ENCODE measurements around the gene HPCAL1. TPM values are rescaled to one million over a fixed set of nuclear protein-coding genes. Genes with fewer than 3 reads are reported as not detected.

HPCAL1 gene
- polyA plus RNA-seq, 1 donor = 48.5 TPM

DNA sequence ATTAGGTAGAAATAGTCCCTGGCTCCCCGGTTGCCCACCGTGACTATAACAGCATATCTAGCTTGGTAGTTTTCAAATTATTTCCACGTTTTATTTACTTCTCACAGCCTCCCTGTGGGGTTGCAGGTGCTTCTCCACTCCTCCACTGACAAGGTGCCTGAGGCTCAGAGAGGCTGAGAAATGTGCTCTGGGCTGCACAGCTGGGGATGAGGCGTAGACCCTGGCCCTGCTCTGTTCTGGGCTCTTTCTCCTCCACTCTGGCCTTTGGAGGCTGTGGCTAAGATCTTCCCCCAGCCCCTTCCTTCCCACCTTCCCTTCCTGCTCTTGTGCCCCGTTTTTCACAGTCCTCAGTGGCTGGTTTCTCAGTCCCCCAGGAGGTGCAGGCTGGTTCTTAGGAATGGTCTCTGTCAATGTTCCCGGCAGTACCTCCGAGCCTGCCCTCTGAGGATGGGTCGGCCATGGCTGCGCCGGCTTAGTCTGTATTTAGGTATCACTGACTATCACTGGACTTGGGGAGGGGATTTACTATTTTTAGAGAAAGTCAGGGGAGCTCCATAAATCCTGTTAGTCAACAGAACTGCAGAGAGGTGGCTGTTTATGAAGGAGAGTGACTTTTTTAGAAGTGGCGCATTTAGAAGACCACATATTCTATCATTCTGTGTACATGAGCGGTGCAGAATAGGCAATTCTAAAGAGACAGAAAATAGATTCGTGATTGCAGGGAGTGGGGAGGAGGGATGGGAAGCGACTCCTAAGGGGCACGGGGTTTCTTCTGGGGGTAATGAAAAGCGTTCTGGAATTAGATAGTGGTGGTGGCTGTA is 35.0 kb downstream of the HPCAL1 start:
- DNase-seq (ENCODE audit: low read depth) = no peak

DNA sequence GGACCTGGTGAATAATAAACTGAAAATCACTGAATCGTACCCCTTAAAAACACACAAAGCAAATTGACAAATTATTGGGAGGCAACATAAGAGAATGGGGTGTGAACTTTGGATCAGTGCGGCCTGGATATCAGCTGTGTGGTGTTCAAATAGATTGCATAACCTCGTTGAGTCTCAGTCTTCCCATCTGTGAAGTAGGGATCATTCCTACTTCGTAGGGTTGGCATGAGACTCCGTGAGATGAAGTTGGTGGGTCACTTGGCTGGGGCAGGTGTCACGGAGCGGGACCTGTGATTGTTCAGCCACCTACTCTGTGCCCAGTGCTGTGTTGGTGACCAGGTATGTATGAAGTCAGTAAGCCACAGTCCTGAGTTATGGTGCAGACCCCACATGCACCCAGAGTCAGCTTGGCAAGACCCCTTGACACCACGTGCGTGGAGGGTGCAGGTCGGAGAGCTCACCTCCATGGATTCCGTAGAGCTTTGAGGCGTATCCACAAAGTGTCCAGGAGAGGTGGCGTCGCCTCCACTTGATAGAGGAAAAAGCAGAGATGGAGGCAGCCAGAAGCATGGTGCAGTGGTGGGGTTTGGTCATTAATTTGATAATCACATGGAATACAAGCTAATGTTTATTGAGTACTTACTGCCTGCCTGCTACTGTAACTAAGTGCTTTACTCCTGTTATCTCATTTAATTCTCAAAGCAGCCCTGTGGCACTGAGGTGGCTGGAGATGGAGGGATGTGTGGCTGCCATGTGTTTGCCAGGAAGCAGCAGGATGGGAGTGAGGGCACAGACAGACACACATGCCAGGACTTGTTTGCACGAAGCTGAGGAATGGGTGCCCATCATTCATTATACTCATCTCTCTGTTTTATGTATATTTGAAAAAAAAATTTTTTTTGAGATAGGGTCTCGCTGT is 35.8 kb downstream of the HPCAL1 start:
- DNase-seq (ENCODE audit: low read depth) = no peak

DNA sequence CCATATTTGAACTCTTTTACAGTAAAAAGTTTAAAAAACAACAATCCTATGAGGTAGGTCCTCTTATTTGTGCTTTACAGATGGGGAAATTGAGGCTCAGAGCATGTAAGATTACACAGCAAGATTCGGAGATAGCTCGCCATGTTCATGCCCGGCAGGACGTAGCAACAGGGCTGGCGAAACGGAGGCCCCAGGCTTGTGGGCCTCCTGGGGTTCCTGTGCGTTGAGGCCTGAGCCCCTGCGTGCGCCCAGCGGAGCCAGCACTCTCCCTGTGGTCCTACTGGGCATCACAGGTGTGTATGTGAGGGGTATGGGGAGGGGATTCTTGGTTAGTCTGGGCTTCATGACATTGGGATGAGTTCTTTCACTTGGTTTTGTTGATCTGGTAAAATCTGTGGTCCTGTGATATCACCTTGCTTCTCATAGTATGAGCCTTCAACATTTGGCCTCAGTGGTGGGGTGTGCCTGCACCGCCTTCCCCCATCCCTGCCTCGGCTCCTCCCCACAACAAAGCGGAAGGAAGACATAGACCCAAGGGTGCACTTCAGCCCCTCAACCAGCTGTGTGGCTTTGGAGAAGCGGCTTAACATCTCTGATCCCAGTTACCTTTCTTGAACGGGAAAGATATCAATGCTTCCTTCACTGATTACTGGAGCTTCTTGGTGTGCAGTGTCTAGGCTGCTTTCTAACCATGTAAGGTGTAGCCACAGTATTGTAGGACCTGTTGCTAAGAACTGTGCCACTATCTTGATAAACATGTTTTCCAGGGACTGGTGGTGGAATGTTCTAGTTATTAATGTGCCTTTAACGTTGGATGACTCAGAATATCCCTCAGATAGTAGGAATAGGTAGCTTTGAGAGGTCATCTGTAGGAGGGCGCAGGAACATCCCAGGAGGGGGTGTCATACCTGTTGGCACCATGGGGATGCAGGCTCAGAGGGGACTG is 37.2 kb downstream of the HPCAL1 start:
- no peak for DNase-seq (ENCODE audit: low read depth)

DNA sequence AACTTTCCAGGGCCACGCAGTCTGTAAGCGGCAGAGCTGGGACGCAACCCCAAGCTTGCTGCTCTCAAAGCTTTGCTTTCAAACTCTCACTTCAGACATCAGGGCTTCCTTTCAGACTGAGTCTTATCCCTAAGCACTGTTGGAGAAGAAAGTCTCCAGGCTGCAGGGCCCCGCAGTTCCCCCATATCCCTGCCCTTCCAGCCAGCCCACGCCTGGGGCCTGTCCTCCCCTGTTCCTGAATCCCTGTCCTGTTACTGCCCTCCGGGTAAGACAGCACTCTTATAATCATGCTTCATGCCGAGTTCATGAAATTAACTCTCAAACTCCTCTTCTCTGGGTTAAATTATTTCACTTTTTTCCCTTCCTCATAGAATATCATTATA is 37.9 kb downstream of the HPCAL1 start:
- no peak for DNase-seq (ENCODE audit: low read depth)

DNA sequence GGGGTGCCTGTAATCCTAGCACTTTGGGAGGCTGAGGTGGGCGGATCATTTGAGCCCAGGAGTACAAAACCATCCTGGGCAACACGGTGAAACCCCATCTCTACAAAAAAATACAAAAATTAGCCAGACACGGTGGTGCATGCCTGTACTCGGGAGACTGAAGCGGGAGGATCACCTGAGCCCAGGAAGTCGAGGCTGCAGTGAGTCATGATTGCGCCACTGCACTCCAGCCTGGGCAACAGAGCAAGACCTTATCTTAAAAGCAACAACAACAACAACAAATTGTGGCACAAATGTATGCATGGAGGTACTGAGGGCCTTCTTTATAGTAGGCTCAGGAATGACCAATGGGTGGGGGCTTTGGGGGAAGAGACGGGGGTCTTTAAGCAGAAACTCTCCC is 38.5 kb downstream of the HPCAL1 start:
- no peak for DNase-seq (ENCODE audit: low read depth)

DNA sequence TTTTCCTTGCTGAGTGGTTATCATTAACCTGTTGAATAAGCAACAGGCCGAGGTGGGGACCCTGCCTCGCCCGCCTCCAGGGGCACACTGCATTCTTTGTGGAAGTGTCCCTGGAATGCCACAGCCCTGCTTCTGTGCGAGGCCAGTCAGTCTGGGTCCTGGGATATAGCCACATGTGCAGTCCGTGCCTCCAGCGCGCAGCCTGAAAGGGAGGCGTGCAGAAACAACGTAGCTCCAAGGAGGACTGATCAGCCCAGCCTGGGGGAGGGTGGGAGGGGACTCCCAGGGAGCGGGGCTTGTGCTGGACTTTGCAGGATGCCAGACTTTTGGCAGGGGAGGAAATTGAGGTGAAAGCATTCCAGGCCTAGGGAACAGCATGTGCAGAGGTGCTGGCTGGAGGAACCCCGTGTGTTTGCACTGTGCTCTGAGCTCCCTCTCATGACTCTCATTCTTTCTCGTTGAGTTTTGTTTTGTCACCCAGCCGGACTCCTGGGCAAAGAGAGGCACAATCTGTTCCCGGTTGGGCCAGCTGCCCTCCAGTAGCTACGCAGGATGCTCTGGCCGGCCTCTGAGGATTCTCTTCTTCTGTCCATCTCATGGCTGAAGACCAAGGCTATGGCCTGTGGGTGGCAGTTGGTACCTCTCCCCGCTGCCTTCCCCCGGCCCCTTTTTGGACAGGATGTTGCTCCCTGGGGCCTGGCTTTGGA is 39.7 kb downstream of the HPCAL1 start:
- no peak for DNase-seq (ENCODE audit: low read depth)

DNA sequence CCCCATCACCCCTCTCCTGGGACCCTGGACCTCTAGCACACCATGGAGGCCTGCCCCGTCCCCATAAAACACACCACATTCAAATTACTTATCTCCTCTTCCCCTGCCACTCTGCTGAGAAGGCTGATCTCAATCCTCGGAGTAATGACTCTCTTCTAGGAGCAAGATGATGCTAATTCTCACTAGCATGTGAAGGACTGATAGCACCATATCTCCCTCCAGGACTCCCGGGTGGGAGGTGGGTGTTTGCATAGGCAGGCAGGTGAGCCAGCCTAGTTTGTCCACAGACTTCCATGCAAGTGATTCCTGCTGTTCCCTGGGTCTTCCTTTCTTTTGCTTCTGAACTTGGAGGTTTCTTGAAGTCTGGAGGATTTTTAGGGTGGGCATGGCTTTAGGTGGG is 40.5 kb downstream of the HPCAL1 start:
- DNase-seq (ENCODE audit: low read depth) = no peak

DNA sequence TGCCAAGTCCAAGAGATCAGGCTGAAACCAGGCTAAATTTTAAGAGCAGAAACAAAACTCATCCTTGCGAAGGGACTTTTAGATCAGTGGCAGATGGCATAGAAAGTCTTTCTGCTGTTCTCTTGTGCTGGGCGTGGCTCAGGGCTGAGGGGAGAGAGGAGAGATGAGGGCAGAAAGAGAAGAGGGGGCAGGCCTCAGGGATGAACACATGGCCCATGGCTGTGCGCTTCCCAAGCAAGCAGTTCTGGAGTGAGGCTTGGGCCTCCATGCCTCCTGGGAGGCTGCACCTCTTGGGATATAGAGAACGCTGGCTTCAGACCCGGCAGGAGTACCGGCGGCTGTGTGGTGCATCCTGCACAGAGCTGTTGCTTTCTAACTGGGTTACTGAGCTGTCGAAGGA is 41.0 kb downstream of the HPCAL1 start:
- no peak for DNase-seq (ENCODE audit: low read depth)

DNA sequence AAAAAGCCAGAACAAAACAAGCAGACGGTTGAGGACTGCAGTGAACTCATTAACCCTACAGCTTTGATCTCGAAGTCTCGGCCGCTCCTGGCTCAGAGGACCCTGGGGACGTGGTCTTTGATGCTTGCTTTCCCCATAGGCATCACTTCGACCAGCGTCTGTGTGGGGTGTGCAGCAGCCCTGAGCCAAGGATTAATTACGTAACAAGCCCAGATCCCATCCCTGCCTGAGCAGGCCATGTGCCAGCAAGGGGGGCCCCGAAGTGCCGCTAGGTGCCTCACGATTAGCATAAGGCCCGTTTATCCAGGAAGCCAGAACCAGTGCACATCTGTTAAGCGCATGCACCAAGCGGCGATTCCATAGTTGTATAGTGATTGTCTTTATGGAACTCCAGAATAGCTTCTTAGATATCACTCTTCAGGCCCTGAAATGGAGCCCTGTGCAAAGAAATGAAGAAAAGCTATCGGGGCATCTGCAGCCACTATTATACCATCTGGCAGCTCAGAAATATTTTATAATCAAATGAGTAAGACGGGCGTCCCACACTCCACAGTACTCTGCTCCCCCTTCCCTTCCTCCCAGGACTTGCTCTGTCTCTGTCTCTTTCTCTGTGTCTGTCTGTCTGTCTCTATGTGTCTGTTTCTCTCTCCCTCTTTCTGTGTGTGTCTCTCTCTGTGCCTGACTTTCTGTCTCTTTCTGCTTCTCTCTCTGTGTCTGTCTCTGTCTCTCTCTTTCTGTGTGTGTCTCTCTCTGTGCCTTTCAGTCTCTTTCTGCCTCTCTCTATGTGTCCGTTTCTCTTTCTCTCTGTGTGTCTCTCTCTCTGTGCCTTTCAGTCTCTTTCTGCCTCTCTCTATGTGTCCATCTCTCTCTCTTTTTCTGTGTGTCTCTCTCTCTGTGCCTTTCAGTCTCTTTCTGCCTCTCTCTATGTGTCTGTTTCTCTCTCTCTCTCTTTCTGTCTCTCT is 41.7 kb downstream of the HPCAL1 start:
- no peak for DNase-seq (ENCODE audit: low read depth)

DNA sequence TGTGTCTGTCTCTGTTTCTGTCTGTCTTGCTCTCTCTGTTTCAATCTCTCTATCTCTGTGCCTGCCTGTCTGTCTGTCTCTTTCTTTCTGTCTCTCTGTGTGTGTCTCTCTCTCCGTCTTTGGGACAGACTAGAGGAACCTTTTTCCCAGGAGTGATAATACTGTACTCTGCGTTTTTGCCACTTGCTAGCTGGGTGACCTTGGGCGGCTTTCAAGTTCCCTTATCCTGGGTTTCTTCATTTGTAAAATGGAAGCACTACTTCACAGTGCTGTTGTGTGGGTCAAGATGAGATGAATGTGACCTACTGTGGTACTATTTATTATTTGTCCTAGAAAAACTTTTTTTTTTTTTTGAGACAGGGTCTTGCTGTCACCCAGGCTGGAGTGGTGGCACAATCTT is 42.4 kb downstream of the HPCAL1 start:
- DNase-seq (ENCODE audit: low read depth) = no peak

DNA sequence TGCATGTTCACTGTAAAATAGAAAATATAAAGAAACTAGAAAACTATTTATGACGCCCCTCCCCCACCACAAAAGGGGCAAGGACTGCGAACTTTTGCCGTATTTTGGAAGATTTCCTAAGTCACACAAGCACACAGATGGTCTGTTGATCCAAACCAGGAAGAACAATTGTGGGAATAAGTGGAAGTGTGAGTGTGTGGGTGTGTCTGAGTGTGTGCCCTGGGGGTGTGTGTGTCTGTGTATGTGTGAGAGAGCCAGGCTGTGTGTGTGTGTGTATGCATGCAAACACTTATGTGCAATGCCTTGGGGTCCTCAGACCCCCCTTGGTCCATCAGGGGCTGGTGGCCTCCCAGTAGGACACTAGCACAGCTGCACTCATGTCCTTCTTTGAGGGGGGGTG is 43.1 kb downstream of the HPCAL1 start:
- DNase-seq (ENCODE audit: low read depth) = no peak

DNA sequence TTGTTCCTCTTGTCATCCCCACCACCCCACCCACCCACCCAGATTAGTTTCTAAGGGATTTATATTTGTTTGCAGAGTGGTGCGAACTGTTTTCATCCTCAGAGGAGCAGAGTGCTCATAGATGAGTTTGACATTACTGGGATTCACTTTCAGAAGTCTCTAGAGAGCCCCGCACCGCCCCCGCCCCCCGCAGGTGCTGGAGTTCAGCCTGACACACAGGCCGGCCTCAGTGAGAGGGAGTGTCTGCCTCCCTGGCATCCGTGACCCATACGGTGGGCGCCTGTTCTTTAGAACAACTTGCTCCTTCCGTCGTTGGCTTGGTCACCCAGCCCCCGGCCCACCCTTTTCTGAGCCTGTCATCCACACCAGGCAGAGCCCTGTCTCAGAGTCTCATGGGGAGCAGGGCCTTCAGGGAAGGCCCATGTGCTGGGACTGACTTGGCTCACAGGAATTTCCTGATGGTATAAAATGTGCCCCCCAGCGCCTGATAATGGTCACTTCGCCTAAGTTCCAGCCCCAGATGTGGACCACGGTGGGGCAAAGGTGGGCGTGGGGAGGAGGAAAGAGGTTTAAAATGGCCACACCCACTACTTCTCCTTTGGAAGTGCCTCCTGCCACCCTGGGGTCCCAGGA is 44.3 kb downstream of the HPCAL1 start:
- DNase-seq (ENCODE audit: low read depth) = no peak

DNA sequence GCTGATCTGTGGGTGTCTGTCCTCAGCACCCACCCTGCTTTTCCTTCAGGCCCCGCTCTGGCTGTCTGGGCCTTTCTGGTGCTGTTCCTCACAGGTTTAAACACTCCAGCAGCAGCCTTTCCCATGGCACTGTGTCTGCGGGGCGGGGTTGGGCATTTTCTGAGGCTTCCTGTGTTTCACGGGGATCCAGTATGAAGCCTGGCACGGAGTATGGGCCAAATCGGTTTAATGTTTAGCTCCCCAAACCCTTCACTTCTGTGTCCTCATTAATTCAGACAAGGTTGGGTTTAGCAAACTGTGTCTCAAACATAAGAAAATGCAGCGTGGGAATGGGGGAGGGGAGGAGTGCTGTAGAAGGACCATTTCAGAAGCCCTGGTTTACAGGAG is 44.9 kb downstream of the HPCAL1 start:
- DNase-seq (ENCODE audit: low read depth) = no peak

DNA sequence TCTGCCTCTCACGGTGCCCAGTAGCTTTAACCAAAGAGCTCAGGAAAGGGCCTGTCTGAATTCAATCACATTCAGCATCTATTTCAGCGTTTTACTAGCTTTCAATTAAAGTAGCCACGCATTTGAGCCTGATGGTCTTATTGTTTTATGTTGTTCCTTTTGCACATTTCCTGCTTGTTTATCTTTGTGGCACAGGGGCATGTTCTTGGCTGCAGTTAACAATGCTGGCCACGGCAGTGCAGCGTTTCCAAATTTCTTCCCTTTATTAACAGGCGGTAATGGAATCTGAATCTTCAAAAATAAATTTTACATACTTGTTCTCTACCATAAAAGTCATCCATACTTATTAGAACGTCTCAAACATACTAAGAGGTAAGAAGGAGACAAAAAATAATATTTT is 46.2 kb downstream of the HPCAL1 start:
- no peak for DNase-seq (ENCODE audit: low read depth)

DNA sequence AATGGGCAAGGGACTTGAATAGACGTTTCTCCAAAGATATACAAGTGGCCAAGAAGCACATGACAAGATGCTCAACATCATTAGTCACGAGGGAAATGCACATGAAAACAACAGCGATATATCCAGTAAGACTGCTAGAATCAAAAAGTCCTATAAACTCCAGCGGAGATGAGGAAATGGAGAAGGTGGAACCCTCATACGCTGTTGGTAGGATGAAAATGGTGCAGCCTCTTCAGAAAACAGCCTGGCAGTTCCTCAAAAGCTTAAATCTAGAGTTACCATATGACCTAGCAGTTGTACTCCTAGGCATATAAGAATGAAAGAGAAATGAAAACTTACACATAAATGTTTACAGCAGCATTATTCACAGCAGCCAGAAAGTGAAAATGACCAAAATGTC is 48.1 kb downstream of the HPCAL1 start:
- DNase-seq (ENCODE audit: low read depth) = no peak

DNA sequence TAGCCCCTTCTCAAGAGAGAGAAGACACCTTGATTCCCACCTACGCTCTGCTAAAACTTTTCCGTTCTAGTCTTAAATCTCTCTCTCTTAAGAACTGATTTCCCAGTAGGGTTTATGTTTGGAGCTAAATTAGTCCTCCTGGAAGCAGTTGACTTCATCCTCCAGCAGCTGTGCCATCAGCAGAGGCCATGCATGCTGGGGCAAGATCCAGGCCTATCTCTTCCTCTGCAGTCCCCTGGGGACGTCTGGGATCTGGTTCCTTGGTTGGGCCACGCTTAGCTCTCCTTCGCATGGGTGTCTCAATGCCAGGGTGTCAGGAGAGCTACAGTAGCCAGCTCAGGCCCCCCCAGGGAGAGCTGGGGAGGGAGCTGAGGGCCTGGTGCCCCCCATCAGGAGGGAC is 49.7 kb downstream of the HPCAL1 start:
- no peak for DNase-seq (ENCODE audit: low read depth)

DNA sequence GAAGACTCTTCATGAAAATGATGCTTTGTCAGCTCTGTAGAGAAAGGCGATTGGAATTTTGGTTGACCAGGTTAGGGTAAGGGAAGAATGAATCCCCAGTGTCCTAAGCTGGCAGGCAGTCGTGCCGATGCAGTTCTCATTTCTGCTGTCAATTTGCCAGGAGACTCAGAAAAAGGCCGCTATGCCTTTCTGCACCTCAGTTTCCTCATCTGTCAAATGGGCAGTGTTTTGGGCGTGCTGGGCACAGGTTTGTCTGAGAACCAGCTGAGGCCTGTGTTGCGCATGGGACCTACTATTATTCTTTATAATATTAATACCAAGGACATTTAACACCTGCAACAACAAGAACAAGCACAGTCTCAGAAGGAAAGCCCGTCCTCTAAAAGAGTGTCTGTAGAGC is 50.3 kb downstream of the HPCAL1 start:
- no peak for DNase-seq (ENCODE audit: low read depth)

DNA sequence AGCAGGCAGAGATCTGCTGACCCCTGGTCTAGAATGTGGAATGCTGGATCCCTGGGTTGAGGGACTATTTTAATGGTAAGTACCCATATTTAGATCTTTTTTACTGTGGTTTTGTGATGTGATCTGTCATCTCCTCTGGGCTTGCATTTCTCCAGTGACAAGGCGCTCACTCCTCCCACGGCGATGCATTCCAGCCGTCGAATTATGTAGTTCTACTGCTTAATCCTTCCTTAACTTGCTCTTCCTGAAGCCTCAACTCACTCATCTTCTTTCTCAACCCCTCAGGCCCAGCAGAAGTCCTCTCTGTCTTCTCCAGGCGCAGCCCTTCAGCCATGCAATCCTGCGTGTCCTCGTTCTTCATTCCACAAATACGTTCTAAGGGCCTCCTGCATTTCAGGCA is 51.2 kb downstream of the HPCAL1 start:
- no peak for DNase-seq (ENCODE audit: low read depth)

DNA sequence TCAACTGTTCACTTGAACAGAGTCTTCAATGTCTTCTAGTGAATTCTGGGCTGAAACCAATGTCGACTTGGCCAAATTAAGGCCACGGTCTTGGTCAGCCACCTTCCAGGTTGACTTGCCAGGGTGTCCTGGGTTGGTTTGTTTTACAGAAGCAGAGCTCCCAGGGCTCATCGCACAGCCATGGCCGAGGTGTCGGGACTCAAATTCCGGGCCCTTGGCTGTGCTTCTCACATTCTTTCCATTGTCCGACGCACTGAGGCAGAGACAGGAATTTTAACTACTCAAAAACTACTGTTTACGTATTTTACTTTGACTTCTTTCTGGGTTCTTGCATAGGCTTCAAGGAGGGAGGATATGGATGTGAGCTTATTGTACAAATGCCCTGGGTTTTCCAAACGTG is 51.7 kb downstream of the HPCAL1 start:
- no peak for DNase-seq (ENCODE audit: low read depth)
